HS-27A (cell line): ENCODE results near the gene PPP2R2C.

Experiments
- DNase-seq: peaks from one replicate; pipeline ENCODE4 v3.0.0-alpha.2; 2012; ENCODE audit warnings: low read depth, missing footprints

Gene PPP2R2C

GRCh38 chr4:6424425-6424824, 48.0 kb downstream of the PPP2R2C start:
- DNase-seq: no peak

GRCh38 chr4:6423575-6423974, 48.8 kb downstream of the PPP2R2C start:
- no peak for DNase-seq

- no peak for DNase-seq
Measured at GRCh38 chr4:6422866-6423265, 49.5 kb downstream of the PPP2R2C start.

GRCh38 chr4:6422105-6422504, 50.3 kb downstream of the PPP2R2C start:
- no peak for DNase-seq

- no peak for DNase-seq
Measured at GRCh38 chr4:6421397-6421796, 51.0 kb downstream of the PPP2R2C start.

GRCh38 chr4:6420972-6421371, 51.4 kb downstream of the PPP2R2C start:
- DNase-seq: no peak

- no peak for DNase-seq
Measured at GRCh38 chr4:6420036-6420435, 52.4 kb downstream of the PPP2R2C start.

- no peak for DNase-seq
Measured at GRCh38 chr4:6419452-6420028, 52.9 kb downstream of the PPP2R2C start.

GRCh38 chr4:6418193-6418755, 54.1 kb downstream of the PPP2R2C start:
- no peak for DNase-seq

GRCh38 chr4:6417516-6418050, 54.8 kb downstream of the PPP2R2C start:
- no peak for DNase-seq

- DNase-seq: no peak
Measured at GRCh38 chr4:6416518-6417286, 55.7 kb downstream of the PPP2R2C start.

- DNase-seq: no peak
Measured at GRCh38 chr4:6415031-6415705, 57.2 kb downstream of the PPP2R2C start.

GRCh38 chr4:6414578-6414977, 57.8 kb downstream of the PPP2R2C start:
- DNase-seq: no peak

GRCh38 chr4:6410664-6411063, 61.8 kb downstream of the PPP2R2C start:
- DNase-seq: no peak

GRCh38 chr4:6410068-6410467, 62.3 kb downstream of the PPP2R2C start:
- DNase-seq: no peak

GRCh38 chr4:6409381-6409780, 63.0 kb downstream of the PPP2R2C start:
- DNase-seq: no peak

GRCh38 chr4:6408263-6408662, 64.2 kb downstream of the PPP2R2C start:
- no peak for DNase-seq

- no peak for DNase-seq
Measured at GRCh38 chr4:6405397-6405706, 67.1 kb downstream of the PPP2R2C start.

GRCh38 chr4:6404611-6405396, 67.6 kb downstream of the PPP2R2C start:
- DNase-seq: no peak

- no peak for DNase-seq
Measured at GRCh38 chr4:6403400-6403685, 69.1 kb downstream of the PPP2R2C start.

- no peak for DNase-seq
Measured at GRCh38 chr4:6402566-6403399, 69.6 kb downstream of the PPP2R2C start.
